ENCODE results near the gene GOLT1A. TPM values are rescaled to one million over a fixed set of nuclear protein-coding genes. Genes with fewer than 3 reads are reported as not detected.

The GOLT1A gene
- total RNA-seq, 6 donors from 2014 or later: 7.5 to 18.5 (median 10.1) TPM; not detected in 1

GRCh38 chr1:204207136-204207616 is 6.6 kb downstream of the GOLT1A start:
- DNase-seq (peak; percentile 69 to 94), ATAC-seq (ENCODE audit: low FRiP score in 2 of 2) (peak; percentile 83 to 92)
- TF ChIP-seq POLR2AphosphoS5 (IDR thresholded peaks at IDR 0.05) (no peak), CTCF (IDR thresholded peaks at IDR 0.05) (peak; percentile 79 to 88 (median 85))
- Histone ChIP-seq H3K4me1 (peaks cover 0 to 5% (median 2%) of the 10 kb centered on the region in 4 donors), H3K9me3 (no peaks in the 10 kb centered on the region), H3K27me3 (no peaks in the 10 kb centered on the region), H3K27ac (no peak overlapping the region), H3K4me3 (no peak overlapping the region), H3K36me3 (no peaks in the 10 kb centered on the region)
- 17 to 19% methylated on average over 9 to 13 of the region's 13 CpGs for WGBS, 2 donors

GRCh38 chr1:204206121-204206520 is 7.7 kb downstream of the GOLT1A start:
- DNase-seq: no peak
- Histone ChIP-seq H3K36me3 (no peaks in the 10 kb centered on the region), H3K4me3 (no peak overlapping the region), H3K27me3 (no peaks in the 10 kb centered on the region), H3K27ac (no peak overlapping the region), H3K4me1 (peaks cover 0 to 5% (median 2%) of the 10 kb centered on the region in 4 donors), H3K9me3 (no peaks in the 10 kb centered on the region)
- no peak for ATAC-seq (ENCODE audit: low FRiP score in 2 of 2)
- TF ChIP-seq EP300 (IDR thresholded peaks at IDR 0.05): no peak
- no peak for TF ChIP-seq POLR2AphosphoS5 (IDR thresholded peaks at IDR 0.05)
- TF ChIP-seq POLR2A (IDR thresholded peaks at IDR 0.05): no peak
- no peak for TF ChIP-seq CTCF (IDR thresholded peaks at IDR 0.05)
- WGBS, 2 donors: 53 to 79% methylated on average over 2 of the region's 2 CpGs

GRCh38 chr1:204205486-204205885 is 8.3 kb downstream of the GOLT1A start:
- no peaks in the 10 kb centered on the region for H3K27me3 ChIP-seq
- no peak overlapping the region for H3K27ac ChIP-seq
- no peak overlapping the region for H3K4me3 ChIP-seq
- TF ChIP-seq POLR2A (IDR thresholded peaks at IDR 0.05): no peak
- no peak for TF ChIP-seq CTCF (IDR thresholded peaks at IDR 0.05)
- no peak for TF ChIP-seq EP300 (IDR thresholded peaks at IDR 0.05)
- no peak for TF ChIP-seq POLR2AphosphoS5 (IDR thresholded peaks at IDR 0.05)
- H3K9me3 ChIP-seq: no peaks in the 10 kb centered on the region
- DNase-seq: no peak
- H3K4me1 ChIP-seq: peaks cover 0 to 5% (median 2%) of the 10 kb centered on the region in 4 donors
- no peaks in the 10 kb centered on the region for H3K36me3 ChIP-seq
- ATAC-seq (ENCODE audit: low FRiP score in 2 of 2): no peak

GRCh38 chr1:204204944-204205343 is 8.8 kb downstream of the GOLT1A start:
- no peak overlapping the region for H3K4me3 ChIP-seq
- H3K27me3 ChIP-seq: no peaks in the 10 kb centered on the region
- ATAC-seq (ENCODE audit: low FRiP score in 2 of 2): no peak
- H3K36me3 ChIP-seq: no peaks in the 10 kb centered on the region
- 90 to 94% methylated on average over 2 of the region's 2 CpGs for WGBS, 2 donors
- no peak for DNase-seq
- TF ChIP-seq CTCF (IDR thresholded peaks at IDR 0.05): no peak
- TF ChIP-seq POLR2A (IDR thresholded peaks at IDR 0.05): no peak
- no peak for TF ChIP-seq POLR2AphosphoS5 (IDR thresholded peaks at IDR 0.05)
- TF ChIP-seq EP300 (IDR thresholded peaks at IDR 0.05): no peak
- H3K9me3 ChIP-seq: no peaks in the 10 kb centered on the region
- H3K4me1 ChIP-seq: peaks cover 0 to 5% (median 2%) of the 10 kb centered on the region in 4 donors
- H3K27ac ChIP-seq: no peak overlapping the region

GRCh38 chr1:204203206-204203767 is 10.5 kb downstream of the GOLT1A start:
- Histone ChIP-seq H3K27me3 (no peaks in the 10 kb centered on the region), H3K9me3 (no peaks in the 10 kb centered on the region), H3K4me3 (no peak overlapping the region), H3K27ac (no peak overlapping the region), H3K36me3 (no peaks in the 10 kb centered on the region), H3K4me1 (peaks cover 0 to 5% (median 2%) of the 10 kb centered on the region in 4 donors)
- ATAC-seq (ENCODE audit: low FRiP score in 2 of 2) (no peak), DNase-seq (no peak)
- no peak for TF ChIP-seq CTCF (IDR thresholded peaks at IDR 0.05)
- no peak for TF ChIP-seq POLR2A (IDR thresholded peaks at IDR 0.05)
- TF ChIP-seq EP300 (IDR thresholded peaks at IDR 0.05): no peak
- 85 to 88% methylated on average over 5 of the region's 5 CpGs for WGBS, 2 donors
